ENCODE results near the gene XYLT2.

GRCh38 chr17:50370052-50370451, 24.1 kb downstream of the XYLT2 start:
- TF ChIP-seq CTCF (conservative IDR thresholded peaks at IDR 0.05; ENCODE audit: low read length) (no peak), EZH2phosphoT487 (IDR thresholded peaks at IDR 0.05; ENCODE audit: borderline replicate concordance) (no peak)

Measured in Loucy (cell line).